ENCODE measurements around the gene LITAF.

Gene LITAF

GRCh38 chr16:11585460-11586377, 1.0 kb downstream of the LITAF start (continued):
- TF ChIP-seq GLI2 (tag by site-specific recombination; IDR thresholded peaks at IDR 0.05; ENCODE audit: borderline replicate concordance, low read depth): no peak
- TF ChIP-seq ZNF341 (tag by site-specific recombination; IDR thresholded peaks at IDR 0.05; ENCODE audit: low read depth): peak; percentile 82
- TF ChIP-seq ZNF324 (tag by site-specific recombination; IDR thresholded peaks at IDR 0.05): no peak
- TF ChIP-seq, protein P1, sequence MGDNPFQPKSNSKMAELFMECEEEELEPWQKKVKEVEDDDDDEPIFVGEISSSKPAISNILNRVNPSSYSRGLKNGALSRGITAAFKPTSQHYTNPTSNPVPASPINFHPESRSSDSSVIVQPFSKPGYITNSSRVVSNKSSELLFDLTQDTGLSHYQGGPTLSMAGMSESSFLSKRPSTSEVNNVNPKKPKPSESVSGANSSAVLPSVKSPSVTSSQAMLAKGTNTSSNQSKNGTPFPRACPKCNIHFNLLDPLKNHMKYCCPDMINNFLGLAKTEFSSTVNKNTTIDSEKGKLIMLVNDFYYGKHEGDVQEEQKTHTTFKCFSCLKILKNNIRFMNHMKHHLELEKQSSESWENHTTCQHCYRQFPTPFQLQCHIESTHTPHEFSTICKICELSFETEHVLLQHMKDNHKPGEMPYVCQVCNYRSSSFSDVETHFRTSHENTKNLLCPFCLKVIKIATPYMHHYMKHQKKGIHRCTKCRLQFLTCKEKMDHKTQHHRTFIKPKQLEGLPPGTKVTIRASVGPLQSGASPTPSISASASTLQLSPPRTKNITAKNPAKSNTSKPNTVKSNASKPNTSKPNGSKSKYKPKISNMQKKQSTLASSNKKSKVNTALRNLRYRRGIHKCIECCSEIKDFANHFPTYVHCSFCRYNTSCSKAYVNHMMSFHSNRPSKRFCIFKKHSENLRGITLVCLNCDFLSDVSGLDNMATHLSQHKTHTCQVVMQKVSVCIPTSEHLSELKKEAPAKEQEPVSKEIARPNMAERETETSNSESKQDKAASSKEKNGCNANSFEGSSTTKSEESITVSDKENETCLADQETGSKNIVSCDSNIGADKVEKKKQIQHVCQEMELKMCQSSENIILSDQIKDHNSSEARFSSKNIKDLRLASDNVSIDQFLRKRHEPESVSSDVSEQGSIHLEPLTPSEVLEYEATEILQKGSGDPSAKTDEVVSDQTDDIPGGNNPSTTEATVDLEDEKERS (tag by site-specific recombination; IDR thresholded peaks at IDR 0.05): no peak
- peak; percentile 62 for TF ChIP-seq ZNF335 (tag by site-specific recombination; conservative IDR thresholded peaks at IDR 0.05)
- TF ChIP-seq PRDM1 (tag by site-specific recombination; IDR thresholded peaks at IDR 0.05): 0 out of 2 replicates have a peak, but pooled peaks have one; percentile 20
- TF ChIP-seq ZNF639 (tag by site-specific recombination; IDR thresholded peaks at IDR 0.05): no peak
- no peak for TF ChIP-seq ZNF394 (tag by site-specific recombination; IDR thresholded peaks at IDR 0.05; ENCODE audit: borderline replicate concordance)

- H3K36me3 ChIP-seq (ENCODE audit: control insufficient read depth in 2 of 2, insufficient read depth in 1 of 2, low read length in 2 of 2): no peaks in the 10 kb centered on the region
- H3K4me3 ChIP-seq (ENCODE audit: low read depth, low read length): no peak overlapping the region
- TF ChIP-seq ZNF561 (tag by site-specific recombination; IDR thresholded peaks at IDR 0.05; ENCODE audit: borderline replicate concordance) (no peak), ZNF366 (tag by site-specific recombination; conservative IDR thresholded peaks at IDR 0.05) (0 out of 2 replicates have a peak, but pooled peaks have one; percentile 25), ZNF623 (tag by site-specific recombination; IDR thresholded peaks at IDR 0.05) (no peak), ZBTB8A (tag by site-specific recombination; IDR thresholded peaks at IDR 0.05) (no peak), ZNF518A (tag by site-specific recombination; conservative IDR thresholded peaks at IDR 0.05; ENCODE audit: low read depth) (no peak), ZNF600 (tag by site-specific recombination; IDR thresholded peaks at IDR 0.05) (no peak), GLIS1 (tag by site-specific recombination; IDR thresholded peaks at IDR 0.05) (peak; percentile 89), ZBTB11 (tag by site-specific recombination; conservative IDR thresholded peaks at IDR 0.05; ENCODE audit: low read depth) (no peak)
- TF ChIP-seq, protein P2, sequence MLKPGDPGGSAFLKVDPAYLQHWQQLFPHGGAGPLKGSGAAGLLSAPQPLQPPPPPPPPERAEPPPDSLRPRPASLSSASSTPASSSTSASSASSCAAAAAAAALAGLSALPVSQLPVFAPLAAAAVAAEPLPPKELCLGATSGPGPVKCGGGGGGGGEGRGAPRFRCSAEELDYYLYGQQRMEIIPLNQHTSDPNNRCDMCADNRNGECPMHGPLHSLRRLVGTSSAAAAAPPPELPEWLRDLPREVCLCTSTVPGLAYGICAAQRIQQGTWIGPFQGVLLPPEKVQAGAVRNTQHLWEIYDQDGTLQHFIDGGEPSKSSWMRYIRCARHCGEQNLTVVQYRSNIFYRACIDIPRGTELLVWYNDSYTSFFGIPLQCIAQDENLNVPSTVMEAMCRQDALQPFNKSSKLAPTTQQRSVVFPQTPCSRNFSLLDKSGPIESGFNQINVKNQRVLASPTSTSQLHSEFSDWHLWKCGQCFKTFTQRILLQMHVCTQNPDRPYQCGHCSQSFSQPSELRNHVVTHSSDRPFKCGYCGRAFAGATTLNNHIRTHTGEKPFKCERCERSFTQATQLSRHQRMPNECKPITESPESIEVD (tag by site-specific recombination; IDR thresholded peaks at IDR 0.05): peak; percentile 79
- ChIA-PET CTCF (interaction anchor here (0.5 to 1.1 kb wide), 6 partner anchors 10 to 668 kb away, joined by 3 to 4 read pairs (median 3); no protein-coding TSS in a partner anchor), POLR2A (interaction anchor here (0.6 kb wide), 1 partner anchor 131 kb away, joined by 4 read pairs; no protein-coding TSS in a partner anchor)
- no peaks in the 10 kb centered on the region for H3K9me3 ChIP-seq (ENCODE audit: control insufficient read depth, insufficient read depth, low read depth, low read length)
- no peak overlapping the region; the same call in 1 of the 2 replicates for H3K27ac ChIP-seq (ENCODE audit: extremely low read depth, low read depth, low read length)
- H3K4me1 ChIP-seq (ENCODE audit: control insufficient read depth, insufficient read depth, low read length): peaks cover 15% of the 10 kb centered on the region
Observed at GRCh38 chr16:11583889-11584565, 2.7 kb downstream of the LITAF start.
